DND-41 (cell line): ENCODE results near the gene ATR.

Source experiments
- ATAC-seq: fragments of 200-7000 bp; cut with Tn5 transposase; 3 replicates; pipeline ENCODE4 v1.9.1; 2021; ENCODE audit warnings: low read depth; ENCODE audit not compliant: insufficient read depth
- DNase-seq: peaks from one replicate; pipeline ENCODE4 v3.0.0-alpha.2; 2020
- H2AFZ ChIP-seq: 2 replicates; pipeline ENCODE4 v1.6.0; 2012; ENCODE audit warnings: low read depth, low read length
- H3K27ac ChIP-seq: 2 replicates; pipeline ENCODE4 v1.5.1; 2012; ENCODE audit warnings: low read length, inconsistent platforms
- H3K27me3 ChIP-seq: fragments of 200-600 bp; sonication (generic); 2 replicates; pipeline ENCODE4 v1.6.0; 2012; ENCODE audit warnings: low read length, mild to moderate bottlenecking, inconsistent platforms; ENCODE audit not compliant: insufficient read depth, poor library complexity
- H3K36me3 ChIP-seq: 2 replicates; pipeline ENCODE4 v1.5.1; 2012; ENCODE audit warnings: low read length, inconsistent platforms; ENCODE audit not compliant: insufficient read depth
- H3K4me1 ChIP-seq: 2 replicates; pipeline ENCODE4 v1.5.1; 2012; ENCODE audit warnings: mild to moderate bottlenecking, low read length; ENCODE audit not compliant: insufficient read depth
- H3K4me2 ChIP-seq: 2 replicates; pipeline ENCODE4 v1.6.0; 2012; ENCODE audit warnings: mild to moderate bottlenecking, moderate library complexity, low read length, inconsistent platforms; ENCODE audit not compliant: insufficient read depth
- H3K4me3 ChIP-seq, 2 experiments: fragments of 200-600 bp in 1 of 2; shearing (Covaris generic) in 1 of 2; 2 replicates each; pipeline ENCODE4 v1.5.1; 2012 to 2016; ENCODE audit warnings: inconsistent platforms in 2 of 2, low read length in 2 of 2, mild to moderate bottlenecking in 2 of 2, low read depth in 1 of 2, moderate library complexity in 1 of 2
- H3K79me2 ChIP-seq: 2 replicates; pipeline ENCODE4 v1.6.0; 2012; ENCODE audit warnings: low read length, inconsistent platforms; ENCODE audit not compliant: insufficient read depth
- H3K9ac ChIP-seq: 2 replicates; pipeline ENCODE4 v1.6.0; 2012; ENCODE audit warnings: low read depth, mild to moderate bottlenecking, inconsistent platforms, low read length, moderate library complexity
- H3K9me3 ChIP-seq: 2 replicates; pipeline ENCODE4 v1.5.1; 2012; ENCODE audit warnings: low read length, moderate library complexity, mild to moderate bottlenecking, inconsistent platforms; ENCODE audit not compliant: insufficient read depth, severe bottlenecking
- H4K20me1 ChIP-seq: 2 replicates; pipeline ENCODE4 v1.6.0; 2012; ENCODE audit warnings: low read length; ENCODE audit not compliant: insufficient read depth
- CTCF ChIP-seq: IDR thresholded peaks from 2 replicates; pipeline ENCODE4 v1.5.1; 2012; ENCODE audit warnings: borderline replicate concordance, low read length, moderate library complexity, mild to moderate bottlenecking; ENCODE audit not compliant: poor library complexity, severe bottlenecking; ENCODE audit errors: extremely low read depth
- EZH2 ChIP-seq: IDR thresholded peaks from 3 replicates; pipeline ENCODE4 v1.6.1; 2012; ENCODE audit warnings: borderline replicate concordance, low read depth, mild to moderate bottlenecking, moderate library complexity, low read length, inconsistent platforms; ENCODE audit not compliant: severe bottlenecking

The ATR gene

GRCh38 chr3:142498397-142499180, 79.9 kb downstream of the ATR start:
- TF ChIP-seq EZH2 (no peak), CTCF (no peak)
- H3K27ac ChIP-seq: no peak overlapping the region
- H3K4me1 ChIP-seq: no peaks in the 10 kb centered on the region
- H3K9ac ChIP-seq: no peak overlapping the region
- no peak overlapping the region for H3K4me2 ChIP-seq
- DNase-seq (no peak), ATAC-seq (no peak)
- no peaks in the 10 kb centered on the region for H3K79me2 ChIP-seq
- H3K36me3 ChIP-seq: peaks cover 71% of the 10 kb centered on the region
- H3K9me3 ChIP-seq: no peaks in the 10 kb centered on the region
- H3K4me3 ChIP-seq: no peak overlapping the region
- H3K27me3 ChIP-seq: no peaks in the 10 kb centered on the region
- no peaks in the 10 kb centered on the region for H4K20me1 ChIP-seq
- no peak overlapping the region for H2AFZ ChIP-seq

- H2AFZ ChIP-seq: no peak overlapping the region
- peaks cover 74% of the 10 kb centered on the region for H3K36me3 ChIP-seq
- H3K27ac ChIP-seq: no peak overlapping the region
- H3K9me3 ChIP-seq: no peaks in the 10 kb centered on the region
- TF ChIP-seq EZH2 (no peak), CTCF (no peak)
- ATAC-seq (no peak), DNase-seq (no peak)
- H3K4me3 ChIP-seq: no peak overlapping the region
- H3K9ac ChIP-seq: no peak overlapping the region
- no peak overlapping the region for H3K4me2 ChIP-seq
- H4K20me1 ChIP-seq: no peaks in the 10 kb centered on the region
- H3K27me3 ChIP-seq: no peaks in the 10 kb centered on the region
- H3K4me1 ChIP-seq: no peaks in the 10 kb centered on the region
- no peaks in the 10 kb centered on the region for H3K79me2 ChIP-seq
Measured at GRCh38 chr3:142497729-142498128, 80.8 kb downstream of the ATR start.

- H3K4me3 ChIP-seq: no peak overlapping the region
- no peaks in the 10 kb centered on the region for H4K20me1 ChIP-seq
- H3K79me2 ChIP-seq: no peaks in the 10 kb centered on the region
- no peaks in the 10 kb centered on the region for H3K4me1 ChIP-seq
- no peaks in the 10 kb centered on the region for H3K9me3 ChIP-seq
- ATAC-seq (no peak), DNase-seq (no peak)
- no peak overlapping the region for H3K27ac ChIP-seq
- TF ChIP-seq EZH2: no peak
- TF ChIP-seq CTCF: no peak
- peaks cover 80% of the 10 kb centered on the region for H3K36me3 ChIP-seq
- H3K4me2 ChIP-seq: no peak overlapping the region
- H3K9ac ChIP-seq: no peak overlapping the region
- H2AFZ ChIP-seq: no peak overlapping the region
- no peaks in the 10 kb centered on the region for H3K27me3 ChIP-seq
Measured at GRCh38 chr3:142495103-142495502, 83.4 kb downstream of the ATR start.

- TF ChIP-seq EZH2: no peak
- TF ChIP-seq CTCF: no peak
- no peak for ATAC-seq
- no peaks in the 10 kb centered on the region for H3K27me3 ChIP-seq
- no peaks in the 10 kb centered on the region for H3K9me3 ChIP-seq
- no peaks in the 10 kb centered on the region for H4K20me1 ChIP-seq
- no peaks in the 10 kb centered on the region for H3K79me2 ChIP-seq
- H3K4me3 ChIP-seq: no peak overlapping the region
- no peak overlapping the region for H3K9ac ChIP-seq
- DNase-seq: no peak
- H3K36me3 ChIP-seq: peaks cover 87% of the 10 kb centered on the region
- no peaks in the 10 kb centered on the region for H3K4me1 ChIP-seq
- no peak overlapping the region for H3K4me2 ChIP-seq
- no peak overlapping the region for H3K27ac ChIP-seq
- H2AFZ ChIP-seq: no peak overlapping the region
Measured at GRCh38 chr3:142492184-142492583, 86.3 kb downstream of the ATR start.
